SU-DHL-6 (cell line): ENCODE data around the gene ARHGAP6.

ENCODE experiments used
- H2AFZ ChIP-seq: fragments of 200-600 bp; sonication (generic); 2 replicates; pipeline ENCODE4 v1.6.1; 2014; ENCODE audit warnings: low read depth, mild to moderate bottlenecking, moderate library complexity, mixed read lengths, antibody characterized with exemption, low read length; ENCODE audit not compliant: severe bottlenecking
- H3F3A ChIP-seq: fragments of 200-600 bp; shearing (Covaris generic); 2 replicates; pipeline ENCODE4 v1.6.0; 2016; ENCODE audit warnings: antibody characterized with exemption, mild to moderate bottlenecking; ENCODE audit not compliant: insufficient read depth
- H3K27ac ChIP-seq: fragments of 200-600 bp; sonication (generic); 2 replicates; pipeline ENCODE4 v1.5.1; 2016; ENCODE audit warnings: low read depth, mild to moderate bottlenecking, low read length, moderate library complexity, mixed read lengths
- H3K27me3 ChIP-seq: fragments of 200-600 bp; sonication (generic), shearing (Covaris generic); 2 replicates; pipeline ENCODE4 v1.6.0; 2014; ENCODE audit warnings: mild to moderate bottlenecking, low read length
- H3K36me3 ChIP-seq: fragments of 200-600 bp; sonication (generic); 2 replicates; pipeline ENCODE4 v1.6.1; 2014; ENCODE audit warnings: mild to moderate bottlenecking, low read length, mixed read lengths
- H3K4me2 ChIP-seq: fragments of 300-600, 200-600 bp; shearing (Covaris generic), sonication (generic); 2 replicates; pipeline ENCODE4 v1.6.0; 2014; ENCODE audit warnings: low read length, low read depth, mild to moderate bottlenecking; ENCODE audit not compliant: poor library complexity, severe bottlenecking
- H3K4me3 ChIP-seq: fragments of 200-600 bp; sonication (generic); 2 replicates; pipeline ENCODE4 v1.5.1; 2014; ENCODE audit warnings: antibody characterized with exemption, low read length, mild to moderate bottlenecking, mixed read lengths; ENCODE audit not compliant: insufficient read depth, poor library complexity, severe bottlenecking
- H3K79me2 ChIP-seq: fragments of 200-600 bp; sonication (generic); 2 replicates; pipeline ENCODE4 v1.6.1; 2014; ENCODE audit warnings: mild to moderate bottlenecking, low read length, moderate library complexity; ENCODE audit not compliant: insufficient read depth
- H3K9ac ChIP-seq: fragments of 200-600 bp; sonication (generic); 2 replicates; pipeline ENCODE4 v1.7.0; 2014; ENCODE audit warnings: mild to moderate bottlenecking, low read length
- H3K9me2 ChIP-seq: fragments of 200-600 bp; sonication (generic); replicated peaks from 2 replicates; pipeline ENCODE4 v1.6.1; 2014; ENCODE audit warnings: low read length; ENCODE audit not compliant: insufficient read depth
- H3K9me3 ChIP-seq: fragments of 200-600 bp; sonication (generic); 2 replicates; pipeline ENCODE4 v1.6.1; 2014; ENCODE audit warnings: low read length, mixed read lengths; ENCODE audit not compliant: insufficient read depth
- H4K20me1 ChIP-seq: fragments of 200-600 bp; sonication (generic); 2 replicates; pipeline ENCODE4 v1.6.1; 2014; ENCODE audit warnings: low read depth, mild to moderate bottlenecking, antibody characterized with exemption, low read length, moderate library complexity, mixed read lengths
- CTCF ChIP-seq: fragments of 200-600 bp; sonication (generic); IDR thresholded peaks from one replicate; pipeline ENCODE4 v1.5.1; 2017; ENCODE audit warnings: antibody characterized with exemption, mild to moderate bottlenecking, low read length, moderate library complexity; ENCODE audit not compliant: insufficient read depth, poor library complexity, severe bottlenecking
- EZH2phosphoT487 ChIP-seq: fragments of 200-600 bp; sonication (generic), shearing (Covaris generic); conservative IDR thresholded peaks from 2 replicates; pipeline ENCODE4 v1.6.1; 2018; ENCODE audit warnings: mild to moderate bottlenecking, antibody characterized with exemption, low read length, moderate library complexity, mixed read lengths

ARHGAP6 gene

GRCh38 chrX:11445540-11445939 is 220.2 kb downstream of the ARHGAP6 start:
- no peak overlapping the region for H3K9ac ChIP-seq
- H3K79me2 ChIP-seq, result no peaks in the 10 kb centered on the region
- no peak overlapping the region for H2AFZ ChIP-seq
- no peak overlapping the region for H3K4me2 ChIP-seq
- H3K9me2 ChIP-seq, result no peaks in the 10 kb centered on the region
- H3F3A ChIP-seq, result no peaks in the 10 kb centered on the region
- no peak overlapping the region for H3K4me3 ChIP-seq
- no peaks in the 10 kb centered on the region for H3K36me3 ChIP-seq
- no peaks in the 10 kb centered on the region for H3K9me3 ChIP-seq
- no peaks in the 10 kb centered on the region for H3K27me3 ChIP-seq
- H3K27ac ChIP-seq, result no peak overlapping the region
- TF ChIP-seq EZH2phosphoT487, result no peak
- TF ChIP-seq CTCF, result no peak
- no peaks in the 10 kb centered on the region for H4K20me1 ChIP-seq

GRCh38 chrX:11444052-11444451 is 221.7 kb downstream of the ARHGAP6 start:
- Histone ChIP-seq H3K9ac (no peak overlapping the region), H4K20me1 (no peaks in the 10 kb centered on the region), H3K4me2 (no peak overlapping the region), H3K4me3 (no peak overlapping the region), H3K27me3 (no peaks in the 10 kb centered on the region), H3K36me3 (no peaks in the 10 kb centered on the region), H3F3A (no peaks in the 10 kb centered on the region), H3K79me2 (no peaks in the 10 kb centered on the region), H2AFZ (no peak overlapping the region), H3K27ac (no peak overlapping the region), H3K9me2 (no peaks in the 10 kb centered on the region), H3K9me3 (no peaks in the 10 kb centered on the region)
- TF ChIP-seq CTCF (no peak), EZH2phosphoT487 (no peak)

- H3K4me2 ChIP-seq, result no peak overlapping the region
- H2AFZ ChIP-seq, result no peak overlapping the region
- no peak for TF ChIP-seq EZH2phosphoT487
- no peak for TF ChIP-seq CTCF
- no peaks in the 10 kb centered on the region for H3K9me2 ChIP-seq
- H3K27ac ChIP-seq, result no peak overlapping the region
- no peaks in the 10 kb centered on the region for H3K9me3 ChIP-seq
- H3K4me3 ChIP-seq, result no peak overlapping the region
- H4K20me1 ChIP-seq, result no peaks in the 10 kb centered on the region
- no peak overlapping the region for H3K9ac ChIP-seq
- no peaks in the 10 kb centered on the region for H3K79me2 ChIP-seq
- H3F3A ChIP-seq, result no peaks in the 10 kb centered on the region
- H3K36me3 ChIP-seq, result no peaks in the 10 kb centered on the region
- no peaks in the 10 kb centered on the region for H3K27me3 ChIP-seq
These were observed 225.9 kb downstream of the ARHGAP6 start for GRCh38 chrX:11439846-11440245.

GRCh38 chrX:11438767-11439166 is 227.0 kb downstream of the ARHGAP6 start:
- Histone ChIP-seq H3K4me3 (no peak overlapping the region), H3K27me3 (no peaks in the 10 kb centered on the region), H3F3A (no peaks in the 10 kb centered on the region), H3K9me3 (no peaks in the 10 kb centered on the region), H2AFZ (no peak overlapping the region), H3K36me3 (no peaks in the 10 kb centered on the region), H3K27ac (no peak overlapping the region), H3K9ac (no peak overlapping the region), H3K4me2 (no peak overlapping the region), H3K9me2 (no peaks in the 10 kb centered on the region), H3K79me2 (no peaks in the 10 kb centered on the region), H4K20me1 (no peaks in the 10 kb centered on the region)
- TF ChIP-seq CTCF (no peak), EZH2phosphoT487 (no peak)
